HG02678 (cell line): ENCODE results near the gene COA5.
"Not testable (repeated sequence)": the region's sequence is repeated elsewhere in the genome, so short reads cannot be mapped to it uniquely, and the experiment has no call there.

ENCODE experiments used
- ATAC-seq: cut with Tn5 transposase; IDR thresholded peaks from one replicate; pipeline ENCODE4 v1.9.1; 2021; ENCODE audit warnings: mild to moderate bottlenecking, moderate library complexity; ENCODE audit not compliant: unreplicated experiment

COA5 gene

DNA sequence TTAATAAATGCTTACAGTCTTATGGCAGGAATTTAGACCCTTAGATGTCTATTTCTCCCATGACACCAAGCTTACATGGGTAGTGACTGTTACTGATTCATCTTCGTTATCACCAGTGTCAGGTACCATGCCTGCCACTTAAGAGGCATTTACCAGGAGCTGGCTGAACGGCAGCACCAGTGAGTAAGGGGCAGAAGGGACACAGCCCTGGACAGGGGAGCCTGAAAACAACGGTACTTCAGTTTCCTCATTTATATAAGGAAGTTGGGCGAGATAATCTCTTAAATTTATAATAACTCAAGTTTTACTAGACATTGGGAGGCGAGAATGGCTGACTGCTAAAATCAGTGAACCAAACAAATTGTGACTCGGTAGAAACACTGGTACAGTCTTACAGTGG, 1.2 kb downstream of the COA5 start:
- no peak for ATAC-seq

DNA sequence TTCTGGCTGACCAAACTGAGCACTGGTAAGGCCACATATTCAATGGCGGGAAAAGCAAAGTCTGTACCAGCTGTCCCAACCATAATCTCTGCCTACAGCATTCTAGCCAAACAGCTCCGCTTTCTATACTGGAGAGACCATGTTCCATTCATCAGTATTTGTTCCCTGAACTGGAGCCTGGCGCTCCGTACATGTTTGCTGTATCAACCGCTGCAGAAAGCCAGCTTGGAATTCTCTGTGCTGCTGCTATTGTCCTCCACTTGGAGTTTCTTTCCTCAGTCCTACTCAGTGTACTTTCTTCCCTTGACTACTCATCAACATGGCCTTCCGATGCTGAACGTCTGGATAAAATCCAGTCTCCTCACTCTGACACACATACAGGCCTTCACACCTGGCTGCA, 1.9 kb downstream of the COA5 start:
- no peak for ATAC-seq

DNA sequence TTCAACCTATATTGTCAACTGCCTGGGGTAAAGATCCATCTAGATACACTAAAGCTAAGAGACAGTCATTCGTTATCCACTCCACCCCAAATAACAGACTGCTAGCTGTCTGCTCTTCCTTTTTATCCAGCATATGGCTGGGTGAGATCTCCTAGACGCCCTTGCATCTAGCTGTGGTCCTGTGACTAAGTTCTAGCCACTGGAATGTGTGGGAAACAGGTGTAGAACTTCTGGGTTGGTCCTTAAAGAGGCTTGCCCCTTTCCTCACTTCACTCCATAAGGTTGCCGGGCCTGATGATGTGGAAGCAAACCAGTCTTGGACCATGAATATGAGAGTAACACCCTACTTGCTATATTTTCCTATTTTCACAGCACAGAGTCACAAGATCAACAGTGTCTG, 3.2 kb downstream of the COA5 start:
- no peak for ATAC-seq

DNA sequence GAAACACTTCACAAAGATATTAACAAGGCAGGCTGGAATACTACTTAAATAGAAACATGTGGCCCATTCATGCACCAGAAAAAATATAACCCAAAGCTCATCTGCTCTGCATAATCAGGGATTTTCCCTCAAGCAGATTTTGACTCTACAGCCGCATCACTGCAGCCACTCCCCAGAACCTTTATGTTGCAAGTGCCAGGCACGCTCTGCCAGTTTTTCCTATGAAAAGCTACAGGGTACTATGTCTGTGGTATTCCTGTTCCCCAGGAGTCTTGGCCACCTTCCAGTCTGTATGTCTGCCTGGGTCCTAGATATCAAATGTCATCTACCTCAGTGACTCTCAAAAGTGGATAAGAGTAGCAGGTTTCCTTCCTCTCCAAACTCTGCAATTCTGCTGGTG, 3.8 kb downstream of the COA5 start:
- ATAC-seq = no peak

DNA sequence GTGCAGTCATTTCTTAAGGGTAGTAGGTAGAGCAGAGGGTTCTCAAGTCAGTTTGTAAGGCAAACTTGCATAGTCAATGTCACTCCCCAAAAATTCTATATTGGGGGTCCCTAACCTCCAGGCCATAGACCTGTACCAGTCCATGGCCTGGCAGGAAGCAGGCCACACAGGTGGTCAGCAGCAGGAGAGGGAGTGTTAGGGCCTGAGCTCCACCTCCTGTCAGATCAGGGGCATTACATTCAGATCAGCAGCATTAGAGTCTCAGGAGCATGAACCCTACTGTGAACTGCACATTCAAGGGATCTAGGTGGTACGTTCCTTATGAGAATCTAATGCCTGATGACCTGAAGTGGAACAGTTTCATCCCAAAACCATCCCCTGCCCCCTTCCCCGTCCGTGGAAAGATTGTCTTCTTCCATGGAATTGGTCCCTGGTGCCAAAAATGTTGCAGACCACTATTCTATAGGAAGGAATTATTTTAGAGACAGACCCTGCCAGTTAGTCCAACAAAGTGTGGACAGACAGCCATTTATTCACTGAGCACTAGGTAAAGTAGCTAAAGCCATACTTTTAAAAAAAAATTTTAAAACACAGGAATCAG, 6.7 kb downstream of the COA5 start:
- peak; percentile 77 for ATAC-seq

DNA sequence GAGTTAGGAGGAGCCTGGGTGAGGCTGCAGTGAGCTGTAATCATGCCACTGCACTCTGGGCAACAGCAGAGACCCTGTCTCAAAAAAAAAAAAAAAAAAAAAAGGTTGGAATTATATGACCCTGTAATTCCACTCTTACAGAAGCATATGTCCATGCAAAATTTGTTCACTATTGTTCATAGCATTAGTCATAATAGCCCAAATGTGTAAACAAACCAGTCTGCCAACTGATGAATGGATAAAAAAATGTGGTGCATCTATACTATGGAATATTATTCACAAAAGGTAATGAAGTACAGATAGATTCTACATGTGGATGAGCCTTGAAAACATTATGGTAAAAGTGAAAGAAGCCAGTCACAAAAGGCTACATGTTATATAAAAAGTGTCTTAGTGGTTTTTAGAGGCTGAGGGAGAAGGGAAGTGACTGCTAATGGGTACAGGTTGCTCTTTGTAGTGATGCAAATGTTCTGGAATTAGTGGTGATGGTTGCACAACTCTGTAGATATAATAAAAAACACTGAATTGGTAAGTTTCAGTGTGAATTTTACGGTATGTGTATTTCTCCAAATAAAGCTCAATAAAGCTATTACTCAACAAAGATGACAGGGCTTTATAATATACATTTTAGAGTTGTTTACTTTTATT, 9.4 kb downstream of the COA5 start:
- no peak for ATAC-seq

DNA sequence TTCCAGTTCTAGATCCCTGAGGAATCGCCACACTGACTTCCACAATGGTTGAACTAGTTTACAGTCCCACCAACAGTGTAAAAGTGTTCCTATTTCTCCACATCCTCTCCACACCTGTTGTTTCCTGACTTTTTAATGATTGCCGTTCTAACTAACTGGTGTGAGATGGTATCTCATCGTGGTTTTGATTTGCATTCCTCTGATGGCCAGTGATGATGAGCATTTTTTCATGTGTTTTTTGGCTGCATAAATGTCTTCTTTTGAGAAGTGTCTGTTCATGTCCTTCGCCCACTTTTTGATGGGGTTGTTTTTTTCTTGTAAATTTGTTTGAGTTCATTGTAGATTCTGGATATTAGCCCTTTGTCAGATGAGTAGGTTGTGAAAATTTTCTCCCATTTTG, 13.6 kb downstream of the COA5 start:
- ATAC-seq = not testable (repeated sequence)

DNA sequence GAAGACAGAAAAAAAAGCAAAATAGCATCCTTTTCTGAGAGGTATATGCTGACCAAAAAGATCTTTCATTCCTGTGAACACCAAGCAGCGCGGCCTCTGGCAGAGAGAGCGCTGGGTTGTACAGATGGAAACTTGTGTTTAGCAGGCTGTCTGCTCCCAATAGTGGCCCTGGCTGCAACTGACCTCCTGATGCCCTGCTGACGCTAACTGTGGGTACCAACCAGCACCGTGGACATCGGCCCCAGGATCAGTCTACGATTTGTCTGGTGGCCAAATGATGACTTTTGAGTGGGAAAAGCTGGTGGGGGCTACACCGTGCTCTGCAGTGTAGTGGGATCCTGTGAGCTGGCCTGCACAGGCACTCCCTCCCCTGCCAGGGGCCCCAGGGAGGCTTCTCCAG, 15.7 kb downstream of the COA5 start:
- ATAC-seq = no peak

DNA sequence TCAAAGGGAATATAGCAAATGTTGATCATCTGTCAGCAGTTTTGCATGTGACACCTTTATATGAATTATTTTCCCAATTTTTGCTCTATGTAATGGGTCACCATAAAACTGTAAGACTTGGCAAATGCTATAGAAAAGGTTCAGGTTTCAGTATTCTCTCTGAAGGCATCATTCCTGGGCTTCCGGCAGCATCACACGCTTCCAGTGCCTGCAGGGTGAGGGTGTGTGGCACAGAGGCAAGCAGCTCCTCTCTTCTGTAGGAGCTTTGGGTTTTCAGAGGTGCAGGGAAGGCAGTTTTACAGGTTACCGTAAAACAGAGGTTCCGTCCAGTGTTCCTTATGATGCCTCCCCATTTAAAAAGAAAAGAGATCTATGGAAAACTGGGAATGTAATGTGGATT, 18.8 kb downstream of the COA5 start:
- ATAC-seq = no peak

DNA sequence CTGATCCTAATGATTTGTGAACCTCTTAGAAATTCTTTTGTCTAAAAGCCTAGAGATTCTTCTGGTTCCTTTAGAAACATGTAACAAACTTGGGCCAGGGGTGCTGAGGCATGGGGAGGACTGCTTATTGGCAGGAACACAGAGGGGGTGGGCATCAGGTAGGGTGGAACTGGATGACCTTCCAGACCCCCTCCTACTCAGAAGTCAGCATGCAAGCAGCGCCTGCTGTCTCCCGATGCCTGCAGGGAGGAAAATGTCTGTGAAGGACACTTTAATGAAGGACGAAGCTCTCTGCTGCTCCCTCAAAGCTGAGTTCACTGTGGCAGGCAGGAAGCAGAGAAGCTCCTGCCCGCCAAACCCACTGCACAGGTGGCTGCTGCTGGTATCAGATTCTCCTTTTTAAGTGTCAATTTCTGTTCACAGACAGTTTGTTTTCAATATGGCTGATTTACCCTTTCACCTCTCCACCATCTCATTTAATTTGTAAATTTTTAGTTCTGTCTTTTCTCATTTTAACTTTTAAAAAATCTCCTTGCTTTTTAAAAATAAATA, 19.4 kb downstream of the COA5 start:
- ATAC-seq = no peak

DNA sequence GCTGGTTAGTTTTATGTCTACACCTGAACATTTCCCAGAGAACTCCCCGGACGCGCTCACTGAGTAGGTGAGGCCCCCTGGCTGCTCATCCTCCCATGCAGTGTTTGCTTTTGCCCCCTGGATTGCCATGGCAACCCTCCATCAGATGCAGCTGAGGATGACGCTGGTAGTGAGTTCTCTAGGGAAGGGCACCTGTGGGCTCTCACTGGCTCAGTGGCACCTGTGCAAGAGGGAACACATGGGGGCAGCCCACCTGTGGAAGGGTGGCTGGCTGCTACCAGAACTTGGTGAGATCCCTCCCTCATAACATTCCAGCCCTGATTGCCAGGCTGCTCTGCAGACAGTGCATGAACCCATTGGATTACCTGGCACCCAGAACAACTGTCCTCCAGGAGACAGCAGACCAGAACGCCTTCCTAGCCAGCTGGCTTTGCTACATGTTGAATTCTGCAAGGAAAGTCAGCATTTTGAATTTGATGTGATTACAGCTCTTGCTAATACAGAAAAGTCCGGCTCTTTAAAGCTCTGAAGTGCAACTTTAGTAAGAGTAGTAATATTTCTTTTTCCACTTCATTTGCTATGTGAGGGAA, 21.7 kb downstream of the COA5 start:
- ATAC-seq = no peak

DNA sequence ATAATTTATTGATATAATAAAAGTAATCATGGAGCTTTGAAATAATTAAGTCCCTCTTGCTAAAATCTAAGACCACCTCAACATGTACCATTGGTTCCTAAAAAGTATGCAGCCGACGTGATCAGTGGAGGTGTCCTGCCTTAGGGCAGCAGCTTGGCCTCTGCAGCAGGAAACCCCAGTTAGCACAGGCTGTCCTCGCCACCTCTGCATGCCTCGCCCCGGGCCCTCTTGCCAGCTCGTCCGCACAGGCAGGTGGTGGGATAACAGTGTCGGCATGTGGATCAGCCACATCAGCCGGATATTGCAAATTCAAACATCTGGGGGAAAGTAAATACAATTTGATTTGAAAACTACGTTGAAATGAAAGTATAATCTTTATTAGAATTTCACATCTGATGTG, 22.9 kb downstream of the COA5 start:
- ATAC-seq = no peak

DNA sequence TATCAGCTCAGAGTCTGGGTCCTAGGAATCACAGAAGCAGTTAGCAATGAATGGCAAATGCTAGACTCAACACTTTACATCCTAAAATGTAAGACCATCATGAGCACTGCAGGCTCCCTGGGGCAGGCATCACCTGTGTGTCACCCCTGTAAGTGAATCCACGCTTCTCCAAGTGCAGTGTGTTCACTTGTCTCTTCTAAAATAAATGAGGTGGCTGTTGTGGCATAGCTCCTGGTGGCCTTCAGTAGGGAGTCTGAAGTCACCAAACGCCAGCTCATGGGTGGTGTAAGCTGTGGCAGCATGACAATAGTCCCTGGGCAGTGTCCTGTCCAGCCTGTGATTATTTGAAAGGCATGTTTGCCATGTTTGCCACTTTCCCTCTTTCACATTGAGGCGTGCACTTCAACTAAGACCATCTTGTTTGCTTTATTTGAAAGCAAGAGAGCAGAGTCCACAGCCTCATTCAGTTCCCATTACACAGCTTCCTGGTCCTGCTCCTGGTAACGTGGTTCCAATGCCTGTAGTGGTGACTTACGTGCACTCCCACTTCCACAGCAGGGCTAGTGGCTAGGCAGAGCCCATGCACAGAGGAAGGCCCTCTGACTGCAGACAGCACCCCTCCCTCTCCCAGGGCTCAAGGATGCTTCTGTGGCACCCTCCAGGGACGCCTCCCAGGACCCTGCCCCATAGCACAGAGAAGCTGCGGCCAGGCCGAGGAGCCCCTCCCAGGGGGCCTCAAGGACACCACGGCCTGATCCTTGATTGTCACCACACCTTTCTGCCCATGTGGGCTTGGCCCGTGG, 24.3 kb downstream of the COA5 start:
- ATAC-seq = no peak

DNA sequence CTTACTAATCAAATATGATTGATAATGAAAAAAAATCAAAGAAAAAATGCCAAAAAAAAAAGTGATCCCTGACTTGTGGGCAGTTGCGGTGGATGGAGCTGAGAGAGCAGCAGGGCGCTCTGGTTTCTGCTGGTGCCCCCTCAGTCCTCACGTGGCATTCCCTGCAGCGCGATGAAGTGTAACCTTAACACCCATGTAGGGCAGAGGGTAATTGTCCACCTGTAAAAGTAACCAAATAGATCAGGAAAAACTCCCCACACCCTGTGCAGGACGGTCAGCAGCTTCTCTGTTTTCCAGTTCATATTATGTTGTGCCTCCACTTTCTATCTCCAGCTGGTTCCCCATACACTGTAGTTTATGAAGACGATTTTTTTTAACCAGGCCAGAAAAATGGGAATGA, 25.0 kb downstream of the COA5 start:
- ATAC-seq = no peak

DNA sequence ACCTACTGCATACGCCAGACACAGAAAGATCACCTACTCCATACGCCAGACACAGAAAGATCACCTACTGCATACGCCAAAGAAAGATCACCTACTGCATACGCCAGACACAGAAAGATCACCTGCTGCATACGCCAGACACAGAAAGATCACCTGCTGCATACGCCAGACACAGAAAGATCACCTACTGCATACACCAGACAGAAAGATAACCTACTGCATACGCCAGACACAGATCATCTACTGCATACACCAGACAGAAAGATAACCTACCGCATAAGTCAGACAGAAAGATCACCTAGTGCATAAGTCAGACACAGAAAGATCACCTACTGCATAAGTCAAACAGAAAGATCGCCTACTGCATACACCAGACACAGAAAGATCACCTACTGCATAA, 25.8 kb downstream of the COA5 start:
- ATAC-seq = no peak

DNA sequence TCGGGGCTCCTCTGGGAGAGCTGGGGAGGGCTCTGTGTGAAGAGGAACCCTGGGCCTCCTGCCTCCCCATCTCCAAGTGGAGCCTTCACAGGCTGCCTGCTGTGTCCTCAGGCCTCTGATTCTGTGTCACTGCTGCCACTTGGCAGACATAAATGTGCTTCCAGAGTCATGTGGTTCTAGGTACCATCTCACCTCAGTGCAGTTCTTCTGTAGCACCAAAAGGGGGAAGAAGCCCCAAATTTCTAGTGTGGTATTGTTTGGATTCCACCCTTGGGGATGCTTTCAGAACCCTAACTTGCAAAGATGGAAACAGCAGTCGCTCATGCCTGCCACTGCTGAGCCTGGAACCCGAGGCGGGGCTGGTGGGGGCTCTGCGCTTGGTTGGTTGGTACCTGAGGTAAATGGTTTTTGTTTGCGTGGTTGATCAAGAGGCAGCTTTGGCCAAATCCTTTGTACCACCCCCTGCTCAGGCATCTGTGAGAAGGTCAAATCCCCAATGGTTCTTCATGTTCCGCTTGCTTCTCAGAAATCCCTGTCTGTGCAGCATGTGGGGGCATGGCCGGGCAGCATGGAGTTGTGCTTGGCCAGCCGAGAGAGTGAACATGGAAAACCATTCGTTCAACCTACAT, 27.5 kb downstream of the COA5 start:
- ATAC-seq = no peak

DNA sequence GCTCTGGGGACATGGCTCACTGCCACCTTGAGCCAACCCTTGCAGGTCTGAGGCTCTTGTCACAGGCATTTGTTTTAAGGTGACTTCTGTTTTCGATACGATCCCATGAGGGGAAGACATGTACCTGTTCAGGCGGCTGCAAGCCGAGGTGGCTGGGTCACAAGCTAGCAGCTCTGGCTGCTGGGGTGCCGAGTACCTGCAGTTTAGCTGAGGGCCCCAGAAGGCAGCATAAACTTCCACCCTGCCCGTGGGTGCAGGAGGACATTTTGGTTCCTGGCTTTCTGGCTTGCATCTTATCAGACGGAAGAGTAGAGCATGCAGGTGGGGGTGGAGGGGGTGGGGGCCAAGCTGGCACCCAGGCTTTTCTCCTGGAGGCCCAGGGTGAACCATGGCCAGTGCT, 28.4 kb downstream of the COA5 start:
- ATAC-seq = no peak

DNA sequence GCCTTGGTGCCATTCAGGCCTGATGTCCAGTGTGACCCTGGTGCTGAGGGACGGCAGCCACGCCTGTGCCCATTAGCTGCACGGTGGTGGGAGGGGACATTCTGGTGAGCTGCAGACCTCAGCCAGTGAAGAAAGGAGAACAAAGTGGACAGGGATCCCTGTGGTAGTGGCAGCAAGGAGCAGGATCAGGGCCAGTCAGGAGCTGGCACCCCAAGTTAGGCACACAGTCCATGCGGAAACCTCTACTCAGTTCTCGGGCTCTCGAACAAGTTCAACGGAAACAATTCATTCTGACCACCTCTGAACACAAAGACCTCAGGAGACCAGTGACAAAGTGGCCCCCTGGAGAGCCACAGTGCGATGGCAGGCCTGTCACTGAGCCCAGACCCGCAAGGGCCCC, 30.1 kb downstream of the COA5 start:
- no peak for ATAC-seq

DNA sequence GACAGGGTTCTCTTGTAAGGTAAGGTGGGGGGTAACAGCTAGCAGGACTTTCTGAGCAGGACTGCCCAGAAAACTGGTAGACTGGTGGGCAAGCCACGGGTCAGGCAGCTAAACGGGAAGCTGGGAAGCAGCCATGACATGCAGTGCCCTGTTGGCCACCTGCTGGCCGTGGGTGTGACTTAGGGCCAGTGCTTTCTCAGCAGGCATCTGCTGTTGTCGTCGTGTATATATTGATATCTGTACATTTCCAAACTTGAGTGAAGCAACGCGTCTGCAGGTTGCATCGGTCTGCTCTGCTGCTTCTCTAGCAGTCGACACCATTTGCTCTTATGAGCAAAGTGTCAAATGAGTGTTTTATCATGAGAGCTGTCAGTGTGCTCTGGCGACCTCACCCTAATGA, 31.0 kb downstream of the COA5 start:
- ATAC-seq = no peak

DNA sequence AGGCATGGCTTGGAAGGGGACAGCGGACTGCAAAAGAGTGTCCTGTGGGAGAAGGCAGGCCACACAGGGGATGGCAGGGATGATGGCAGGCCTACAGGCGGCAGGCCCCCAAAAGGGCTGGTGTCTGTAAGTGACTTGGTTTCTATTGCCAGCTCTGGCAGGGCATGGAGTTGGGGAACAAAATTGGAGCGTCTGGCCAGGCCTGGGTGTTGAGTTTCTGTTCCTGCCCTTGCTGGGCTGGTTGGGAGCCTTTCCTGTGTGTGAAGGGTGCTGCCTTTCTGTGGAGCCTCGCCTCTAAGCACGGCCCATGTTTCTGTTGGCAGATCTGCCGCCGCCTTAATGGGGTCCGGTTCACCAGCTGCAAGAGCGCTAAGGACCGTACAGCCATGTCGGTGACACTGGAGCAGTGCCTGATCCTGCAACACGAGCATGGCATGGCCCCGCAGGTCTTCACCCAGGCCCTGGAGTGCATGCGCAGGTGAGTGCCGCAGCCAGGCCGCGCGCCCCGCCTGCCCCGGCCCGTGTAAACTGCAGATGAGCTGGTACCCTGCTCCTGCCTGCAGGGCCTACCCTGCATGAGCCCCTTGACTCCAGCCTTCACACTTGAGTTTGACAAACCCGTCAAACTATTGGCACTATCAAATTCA, 31.5 kb downstream of the COA5 start:
- ATAC-seq = no peak

DNA sequence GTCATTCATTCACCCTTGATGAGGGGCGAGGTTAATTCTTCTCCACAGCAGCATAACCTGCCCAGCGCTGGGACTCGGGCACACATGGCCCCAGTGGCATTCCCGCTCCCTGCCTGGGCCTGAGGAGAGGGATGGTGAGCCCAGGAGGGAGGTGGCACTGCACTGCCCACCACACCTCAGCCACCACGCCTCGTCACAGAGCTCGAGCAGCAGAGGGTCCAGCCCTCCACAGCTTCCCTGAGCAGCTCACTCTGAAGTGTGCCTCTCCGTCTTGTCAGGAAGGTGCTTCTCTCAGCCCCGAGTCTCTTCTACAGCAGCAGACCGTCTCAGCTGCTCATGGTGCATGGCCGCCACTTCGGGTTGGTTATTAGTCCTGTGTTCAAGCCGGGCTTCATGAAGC, 34.9 kb downstream of the COA5 start:
- no peak for ATAC-seq
